K562 treated with DMSO at 1 percent for 12 hours (cell line): Measurements from ENCODE around the gene ALG9. TPM values are rescaled to one million over a fixed set of nuclear protein-coding genes. Genes with fewer than 3 reads are reported as not detected.

Experiments
- total RNA-seq: library from RNA; unstranded; fragments of 300-600 nt; gene quantifications from 2 replicates; pipeline ENCODE4 v1.2.3, GENCODE V29; 2022; ENCODE audit not compliant: insufficient read depth

The ALG9 gene
- 12.6 and 28.7 TPM in 2 replicates for total RNA-seq

DNA sequence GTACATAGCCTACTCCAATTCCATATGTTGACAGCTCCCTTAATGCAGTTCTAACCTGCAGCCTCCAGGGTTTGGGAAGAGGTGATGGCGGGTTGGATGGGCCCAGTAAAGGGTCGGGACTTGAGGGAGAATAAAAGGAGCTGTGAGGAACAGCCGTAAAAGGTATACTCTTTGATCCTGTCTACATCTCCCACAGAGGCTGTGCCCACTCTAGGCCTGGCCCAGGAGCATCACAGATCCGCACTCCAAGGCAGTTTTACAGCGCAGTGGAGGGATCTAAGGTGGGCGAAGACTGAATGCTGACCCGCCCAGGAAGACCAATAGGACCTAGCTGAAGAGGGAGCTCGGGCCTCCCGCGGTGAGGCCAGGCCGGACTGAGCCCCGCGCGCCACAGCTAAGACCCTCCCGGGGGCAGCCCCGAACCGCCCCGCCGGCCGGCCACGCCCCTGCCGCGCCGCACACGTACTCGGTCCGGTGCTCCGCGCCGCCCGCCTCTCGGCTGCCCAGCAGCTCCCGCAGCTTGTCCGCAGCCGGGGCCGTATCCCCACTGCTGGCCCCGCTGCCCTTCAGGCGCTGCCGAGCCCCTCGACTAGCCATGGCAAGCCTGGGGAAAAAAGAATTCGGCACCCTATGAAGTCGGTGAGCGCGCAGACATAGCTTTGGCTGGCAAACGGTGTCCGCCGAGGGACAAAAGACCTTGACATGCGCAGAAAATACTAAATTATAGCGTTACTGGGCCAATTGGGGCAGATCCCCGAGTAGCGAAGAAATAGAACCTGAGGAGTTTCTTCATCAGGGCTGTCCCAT, at the start of gene ALG9:
Gene ALG9 (minus strand): TSS at position 696 of the 807 bp plus-strand sequence. CDS start 99 bp downstream, at position 597.

DNA sequence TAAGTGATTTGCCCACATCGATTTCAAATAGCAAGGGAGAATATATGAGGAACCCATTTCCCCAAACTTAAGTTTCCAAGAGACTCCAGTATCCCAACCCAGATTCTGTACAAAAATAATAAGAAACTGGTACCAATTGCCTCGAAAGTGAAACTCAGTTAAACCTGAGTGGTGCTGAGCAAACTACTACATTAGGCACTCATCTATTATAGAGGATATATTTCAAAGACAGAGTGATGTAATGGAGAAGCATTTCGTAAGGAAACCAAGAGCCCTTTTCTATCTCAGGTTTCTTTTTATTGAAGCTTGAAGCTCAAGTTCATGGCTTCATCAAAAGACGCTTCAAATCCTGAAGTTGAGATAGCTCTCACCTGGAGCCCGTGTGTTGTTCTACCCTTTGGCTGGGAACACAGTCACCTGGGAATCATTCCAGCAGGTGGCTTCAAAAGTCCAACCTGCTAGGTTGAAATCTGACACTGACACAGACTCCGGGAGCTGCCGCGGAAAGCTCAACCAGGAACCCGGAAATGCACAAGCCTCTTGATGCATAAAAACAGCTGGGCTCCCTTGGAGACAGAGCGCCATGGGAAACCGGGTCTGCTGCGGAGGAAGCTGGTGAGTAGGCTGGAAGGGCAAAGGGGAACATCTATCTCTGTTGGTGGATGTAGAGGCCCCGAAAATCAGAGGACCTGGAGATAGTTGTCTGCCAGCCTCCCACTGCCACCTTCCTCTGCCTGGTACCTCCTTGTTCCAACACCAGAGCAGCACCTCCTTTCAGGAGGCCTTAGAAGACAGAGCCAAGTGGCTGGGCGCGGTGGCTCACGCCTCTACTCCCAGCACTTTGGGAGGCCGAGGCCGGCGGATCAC, 47.2 kb upstream of the ALG9 start, which contains the start of gene C11orf52:
Gene C11orf52 (plus strand): TSS at position 524 of the 867 bp plus-strand sequence. CDS start 60 bp downstream, at position 584.

DNA sequence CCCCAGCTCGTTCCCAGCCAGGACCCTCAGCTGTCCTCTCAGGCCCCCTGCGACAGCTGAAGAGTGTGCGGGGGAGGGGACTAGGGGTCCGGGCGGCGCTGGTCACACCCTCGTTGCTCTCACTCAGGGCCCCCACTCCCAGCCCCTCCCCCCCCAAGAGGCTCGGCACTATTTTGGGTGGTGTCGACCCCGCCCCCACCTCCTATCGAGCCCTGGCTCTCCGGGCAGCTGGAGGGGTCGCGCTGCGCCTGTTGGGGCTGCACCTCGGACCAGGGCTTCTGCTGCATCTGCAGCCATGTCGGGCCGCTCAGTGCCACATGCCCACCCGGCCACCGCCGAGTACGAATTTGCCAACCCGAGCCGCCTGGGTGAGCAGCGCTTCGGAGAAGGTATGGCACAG, 41.2 kb upstream of the ALG9 start, which contains the start of gene HSPB2:
Gene HSPB2 (plus strand): TSS at position 200 of the 400 bp plus-strand sequence. CDS start 96 bp downstream, at position 296.

GRCh38 chr11:111911563-111912401, 40.4 kb upstream of the ALG9 start, which contains the start of gene CRYAB:
TSS of gene CRYAB (minus strand) at chr11:111911770. CDS start at chr11:111911724, 46 bp downstream.

DNA sequence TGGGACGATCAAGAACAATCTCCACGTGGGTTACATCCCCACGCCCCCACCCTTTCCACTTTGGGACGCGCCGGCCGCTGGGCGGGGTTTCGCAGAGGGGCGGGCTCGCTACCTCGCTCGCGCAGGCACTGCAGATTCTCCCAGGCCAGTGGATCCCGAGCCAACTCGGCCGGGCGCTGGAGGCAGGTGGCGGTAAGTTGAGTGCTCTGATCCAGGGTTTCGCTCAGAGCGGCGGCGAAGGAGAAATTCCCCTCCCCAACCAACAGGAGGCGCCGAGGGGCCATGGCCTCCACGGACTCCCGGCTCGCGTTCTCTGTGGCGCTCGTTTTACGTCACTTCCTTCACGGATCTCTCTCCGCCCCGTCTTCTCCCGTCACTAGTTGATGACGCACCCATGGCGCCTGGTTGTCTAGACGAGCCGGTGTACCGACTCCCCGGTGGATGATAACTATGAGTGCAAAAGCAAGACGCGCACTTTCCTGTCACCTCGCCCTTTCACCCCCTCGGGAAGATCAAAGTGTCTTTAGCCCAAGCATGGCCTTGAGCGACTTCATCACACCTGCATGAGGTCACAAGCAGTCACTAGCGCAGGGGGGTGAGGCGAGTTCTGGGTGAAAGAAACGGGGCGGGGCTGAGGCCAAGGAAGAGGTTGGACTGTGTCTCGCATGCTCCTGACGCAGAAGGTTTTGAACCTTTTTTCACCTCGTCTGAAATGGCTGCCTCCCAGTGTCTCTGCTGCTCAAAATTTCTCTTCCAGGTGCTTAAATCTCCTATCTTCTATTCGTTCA, 7.7 kb upstream of the ALG9 start, which contains the start of the genes CFAP68 and FDXACB1:
Gene CFAP68 (plus strand): TSS at position 693 of the 788 bp plus-strand sequence. CDS start 20 bp downstream, at position 713.
Gene FDXACB1 (minus strand): TSS at position 317 of the 788 bp plus-strand sequence. CDS start 33 bp downstream, at position 284.

GRCh38 chr11:111765984-111766833, 105.2 kb downstream of the ALG9 start, which contains the start of gene PPP2R1B:
TSS of gene PPP2R1B (minus strand) at chr11:111766389. CDS start at chr11:111766361, 28 bp downstream.

Other genes with a start within 250 kb of the ALG9 start
- gene PPP2R1B, start 105.2 kb downstream of the ALG9 start, total RNA-seq: 8.2 and 24.8 TPM in 2 replicates
- gene FDXACB1, start 7.6 kb upstream of the ALG9 start, total RNA-seq: 0.78 and 1.4 TPM in 2 replicates
- gene CFAP68, start 8.0 kb upstream of the ALG9 start, total RNA-seq: 31.8 and 32.1 TPM in 2 replicates
- gene CRYAB, start 40.2 kb upstream of the ALG9 start, total RNA-seq: not detected in 2 replicates
- not detected in 2 replicates for gene HSPB2, start 41.2 kb upstream of the ALG9 start, total RNA-seq
- 0.89 and 2.1 TPM in 2 replicates for gene C11orf52, start 47.3 kb upstream of the ALG9 start, total RNA-seq
- gene DIXDC1, start 65.8 kb upstream of the ALG9 start, total RNA-seq: 1.4 and 5.1 TPM in 2 replicates
- gene DLAT, start 153.8 kb upstream of the ALG9 start, total RNA-seq: 22.0 and 41.2 TPM in 2 replicates
- 1.8 TPM in 1 of 2 replicates, not detected in the other for gene PIH1D2, start 202.4 kb upstream of the ALG9 start, total RNA-seq
- 9.9 and 15.7 TPM in 2 replicates for gene NKAPD1, start 202.7 kb upstream of the ALG9 start, total RNA-seq
- gene TIMM8B, start 215.2 kb upstream of the ALG9 start, total RNA-seq: 39.9 and 67.9 TPM in 2 replicates
- 92.8 and 110 TPM in 2 replicates for gene SDHD, start 215.3 kb upstream of the ALG9 start, total RNA-seq